Prostate gland (tissue), 2 donors: ENCODE measurements around the gene SOWAHD.

Experiments used
- CTCF ChIP-seq, 4 experiments: fragments of 200-600 bp in 2 of 4; fragments of 450-650 bp in 2 of 4; sonication (generic) in 2 of 4; IDR thresholded peaks; 1 replicate in 3 of 4; 2 replicates in 1 of 4; pipeline ENCODE4 v1.5.1; 2016 to 2019; ENCODE audit warnings: antibody characterized with exemption in 4 of 4, mild to moderate bottlenecking in 2 of 4, moderate library complexity in 2 of 4
- POLR2A ChIP-seq: fragments of 450-650 bp; IDR thresholded peaks from one replicate; pipeline ENCODE4 v1.6.1; 2016; ENCODE audit warnings: antibody characterized with exemption, mild to moderate bottlenecking
- POLR2AphosphoS5 ChIP-seq: sonication (generic); formaldehyde crosslinking; IDR thresholded peaks from one replicate; pipeline ENCODE4 v1.6.1; 2017; ENCODE audit warnings: antibody characterized with exemption

- no peak for TF ChIP-seq CTCF (IDR thresholded peaks at IDR 0.05)
- no peak for TF ChIP-seq POLR2AphosphoS5
- TF ChIP-seq POLR2A = no peak
These were observed 22.9 kb upstream of the SOWAHD start for GRCh38 chrX:119735467-119735866.
